HG03060 (cell line): Measurements from ENCODE around the gene MBD3L1.

Experiments
- ATAC-seq: cut with Tn5 transposase; IDR thresholded peaks from one replicate; pipeline ENCODE4 v1.9.1; 2021; ENCODE audit warnings: low read depth, moderate number of reproducible peaks; ENCODE audit not compliant: unreplicated experiment

Gene MBD3L1

DNA sequence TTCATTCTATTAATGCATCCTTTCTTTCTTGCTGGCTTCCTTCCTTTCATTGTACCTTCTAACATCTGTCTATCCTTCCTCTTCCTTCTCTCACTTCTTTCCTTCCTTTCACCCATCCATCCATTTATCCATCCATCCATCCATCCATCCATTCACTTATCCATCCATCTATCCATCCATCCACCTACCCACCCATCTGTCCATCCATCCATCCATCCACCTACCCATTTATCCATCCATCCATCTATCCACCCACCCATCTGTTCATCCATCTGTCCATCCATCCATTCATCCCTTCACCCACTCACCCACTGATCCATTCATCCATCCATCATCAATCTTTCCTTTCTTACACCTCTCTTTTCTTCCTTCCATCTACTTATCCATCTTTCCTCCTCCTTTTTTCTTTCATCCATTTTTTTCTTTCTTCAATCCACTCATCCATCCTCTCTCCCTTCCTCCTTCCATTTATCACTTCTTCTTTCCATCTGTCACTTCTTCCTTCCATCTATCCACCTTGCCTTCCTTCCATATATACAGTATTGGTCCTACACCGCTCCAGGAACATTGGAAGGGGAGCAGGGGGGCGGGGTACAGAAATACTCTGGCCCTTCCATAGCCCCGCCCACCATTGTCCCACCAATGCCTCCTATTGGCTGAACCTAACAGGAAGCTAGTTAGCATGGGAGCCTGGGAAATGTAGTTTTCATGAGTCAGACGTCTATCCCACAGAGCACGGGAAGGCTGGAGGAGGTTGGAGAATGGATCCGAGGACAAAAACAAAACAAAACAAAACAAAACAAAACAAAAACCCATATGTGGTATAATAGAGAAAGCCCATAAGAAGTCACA is 45.9 kb downstream of the MBD3L1 start:
- ATAC-seq, result no peak

DNA sequence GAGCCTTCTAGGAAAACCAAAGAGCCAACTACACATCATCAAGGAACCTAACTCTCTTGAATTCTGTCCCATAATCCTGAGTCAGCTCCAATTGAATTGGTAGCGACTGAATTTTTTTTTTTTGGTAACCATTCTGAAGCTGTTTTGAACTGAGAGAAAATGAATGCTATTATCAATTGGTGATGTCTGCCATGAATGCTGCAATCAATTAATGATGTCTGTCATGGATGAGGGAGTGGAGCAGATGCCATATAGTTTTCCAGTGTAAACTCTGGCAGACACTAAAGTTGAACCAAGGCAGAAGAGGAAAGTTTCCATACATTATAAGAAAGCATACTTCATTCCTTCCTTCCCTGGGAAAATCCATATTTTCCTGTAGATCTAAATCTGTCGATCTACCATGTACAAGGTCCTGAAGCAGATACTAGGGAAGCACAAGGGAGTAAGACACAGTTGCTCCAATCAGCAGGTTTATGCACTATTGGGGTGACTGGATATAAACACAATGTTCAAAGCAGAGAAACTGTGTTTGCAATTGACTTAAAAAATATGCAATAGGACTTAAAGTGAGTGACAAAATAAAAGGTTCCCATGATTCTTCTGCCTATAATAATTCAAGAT is 48.8 kb downstream of the MBD3L1 start:
- no peak for ATAC-seq

DNA sequence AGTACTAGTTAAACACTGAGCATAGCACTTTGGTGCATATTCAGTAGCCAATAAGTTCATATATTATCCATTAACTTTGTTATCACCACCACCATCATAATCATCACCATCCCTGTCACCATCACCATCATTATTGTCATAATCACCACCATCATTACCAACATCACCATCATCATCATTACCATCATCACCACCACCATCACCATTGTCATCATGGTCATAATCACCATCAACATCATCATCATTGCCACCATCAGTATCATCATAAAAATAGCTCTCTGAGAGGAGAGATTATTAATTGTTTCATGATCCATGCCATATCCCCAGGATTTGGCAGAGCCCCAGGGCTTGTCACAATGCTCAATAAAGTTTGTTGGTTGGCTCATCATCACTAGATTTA is 49.3 kb downstream of the MBD3L1 start:
- ATAC-seq, result no peak

DNA sequence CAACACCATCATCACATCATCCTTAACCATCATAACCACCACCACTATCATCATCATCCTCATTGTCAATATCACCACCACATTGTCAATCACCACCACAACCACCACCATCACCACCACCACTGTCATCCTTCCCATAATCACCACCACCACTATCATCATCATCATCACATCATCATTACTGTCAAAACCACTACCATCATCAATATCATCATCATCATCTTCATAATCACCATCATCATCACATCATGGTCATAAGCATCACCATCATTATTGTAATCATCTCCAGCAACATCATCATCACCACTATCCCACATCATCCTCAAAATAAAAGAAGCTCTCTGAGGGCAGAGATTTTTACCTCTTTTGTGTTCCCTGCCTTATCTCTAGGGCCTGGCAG is 52.2 kb downstream of the MBD3L1 start:
- no peak for ATAC-seq

DNA sequence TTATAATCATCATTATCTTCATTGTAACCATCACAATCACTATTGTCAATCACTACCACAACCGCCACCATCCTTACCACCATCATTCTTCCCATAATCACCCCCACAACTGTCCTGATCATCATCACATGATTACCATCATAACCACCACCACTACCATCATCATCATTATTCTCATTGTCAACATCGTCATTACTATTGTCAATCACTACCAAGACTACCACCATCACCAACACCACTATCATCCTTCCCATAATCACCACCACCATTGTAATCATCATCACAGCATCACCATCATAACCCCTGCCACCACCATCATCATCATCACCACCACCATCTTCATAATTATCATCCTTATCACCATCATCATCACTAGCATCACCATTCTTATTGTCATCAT is 55.2 kb downstream of the MBD3L1 start:
- no peak for ATAC-seq

DNA sequence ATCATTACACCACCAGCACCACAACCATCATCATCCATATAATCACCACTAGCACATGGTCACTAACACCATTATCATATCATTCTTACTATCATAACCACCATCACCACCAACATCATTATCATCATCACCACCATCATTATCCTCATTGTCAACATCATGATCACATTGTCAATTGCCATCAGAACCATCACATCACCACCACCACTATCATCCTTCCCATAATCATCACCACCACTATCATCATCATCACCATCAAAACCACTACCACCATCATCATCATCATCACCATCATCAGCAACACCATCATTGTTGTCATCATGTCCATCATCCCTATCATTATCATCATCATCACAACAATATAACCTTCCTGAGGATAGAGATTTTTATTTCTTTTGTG is 58.1 kb downstream of the MBD3L1 start:
- no peak for ATAC-seq
